ENCODE data around the gene RAB12. TPM values are rescaled to one million over a fixed set of nuclear protein-coding genes. Genes with fewer than 3 reads are reported as not detected.
"Not testable (repeated sequence)": the region's sequence is repeated elsewhere in the genome, so short reads cannot be mapped to it uniquely, and the experiment has no call there.

RAB12 gene
- total RNA-seq, 1 donor from 2014 or later, result 98.4 TPM

DNA sequence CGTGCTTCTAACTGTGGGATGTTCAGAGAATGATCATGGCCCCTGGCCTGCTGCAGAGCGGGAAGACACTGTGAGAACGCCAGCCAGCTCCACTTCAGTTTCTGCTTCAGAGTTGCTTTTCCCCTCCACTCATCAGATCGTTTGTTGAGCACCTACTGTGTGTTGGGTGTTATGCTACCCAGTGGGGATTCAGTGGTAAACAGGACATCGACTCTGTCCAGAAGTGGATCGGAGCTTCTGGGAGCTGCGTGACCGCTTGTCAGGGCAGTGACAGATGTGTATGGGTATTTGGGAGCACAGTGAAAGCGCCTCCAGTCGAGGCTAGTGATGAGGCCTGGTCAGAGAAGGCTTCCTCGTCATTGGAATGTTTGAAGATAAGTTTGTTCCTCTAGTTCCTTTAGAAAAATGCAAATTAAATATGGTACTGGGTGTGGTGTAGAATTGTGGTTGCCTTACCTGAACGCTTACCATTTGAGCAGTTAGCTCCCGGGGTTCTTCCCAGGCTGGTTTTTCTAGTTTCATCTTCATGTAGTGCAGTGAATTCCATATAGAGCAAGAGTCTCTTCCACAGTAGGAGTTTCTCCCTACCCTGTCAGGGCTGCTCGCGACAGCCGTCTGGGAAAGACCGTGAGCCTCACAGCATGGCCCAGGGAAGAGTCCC, 2.8 kb downstream of the RAB12 start:
- DNase-seq (ENCODE audit: low read depth), result no peak

GRCh38 chr18:8614875-8615274, 5.6 kb downstream of the RAB12 start:
- no peak for DNase-seq (ENCODE audit: low read depth)

GRCh38 chr18:8615397-8616027, 6.3 kb downstream of the RAB12 start:
- peak; percentile 88 for DNase-seq (ENCODE audit: low read depth)

GRCh38 chr18:8616028-8616401, 6.8 kb downstream of the RAB12 start:
- no peak for DNase-seq (ENCODE audit: low read depth)

DNA sequence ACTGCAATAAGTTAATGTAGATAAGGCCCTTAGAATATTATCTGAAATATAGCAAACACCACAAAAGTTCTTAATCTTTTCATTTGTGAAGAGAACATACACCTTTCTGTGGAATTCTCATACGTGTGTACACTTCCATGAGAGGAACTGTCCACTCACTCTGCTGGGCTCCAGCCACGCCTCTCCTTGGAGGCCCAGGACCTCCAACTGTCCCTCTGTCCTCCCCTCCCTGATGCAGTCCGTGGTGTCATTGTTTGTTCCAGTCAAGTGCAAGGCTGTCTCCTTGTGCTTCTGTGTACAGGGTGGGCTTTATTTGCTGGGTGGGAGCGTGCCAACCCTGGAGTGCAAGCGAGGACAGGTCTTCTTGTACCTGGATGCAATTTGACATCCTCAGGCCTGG, 8.7 kb downstream of the RAB12 start:
- no peak for DNase-seq (ENCODE audit: low read depth)

- DNase-seq (ENCODE audit: low read depth), result no peak
Measured at GRCh38 chr18:8619041-8619440, 9.8 kb downstream of the RAB12 start.

GRCh38 chr18:8619835-8620577, 10.8 kb downstream of the RAB12 start:
- no peak for DNase-seq (ENCODE audit: low read depth)

DNA sequence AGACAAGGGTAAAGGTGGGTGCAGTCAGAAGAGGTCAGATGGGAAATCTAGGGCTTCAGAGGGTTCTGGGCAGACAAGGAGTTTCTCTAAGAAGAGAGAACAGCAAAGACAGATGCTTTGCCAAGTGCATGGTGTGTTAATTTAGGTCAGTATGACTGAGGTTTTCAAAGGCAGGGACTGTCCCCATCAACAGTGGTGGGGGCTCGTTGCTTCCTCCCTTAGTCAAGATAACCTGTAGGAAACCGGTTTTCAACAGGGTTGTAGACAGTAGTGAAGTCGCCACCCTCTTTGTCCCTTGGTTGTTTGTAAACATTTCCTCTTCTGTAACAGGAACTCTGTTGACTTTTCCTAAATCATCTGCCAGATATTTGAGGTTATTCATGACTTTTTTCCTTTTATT, 11.6 kb downstream of the RAB12 start:
- DNase-seq (ENCODE audit: low read depth), result no peak

- not testable (repeated sequence) for DNase-seq (ENCODE audit: low read depth)
Measured at GRCh38 chr18:8622625-8623024, 13.4 kb downstream of the RAB12 start.

DNA sequence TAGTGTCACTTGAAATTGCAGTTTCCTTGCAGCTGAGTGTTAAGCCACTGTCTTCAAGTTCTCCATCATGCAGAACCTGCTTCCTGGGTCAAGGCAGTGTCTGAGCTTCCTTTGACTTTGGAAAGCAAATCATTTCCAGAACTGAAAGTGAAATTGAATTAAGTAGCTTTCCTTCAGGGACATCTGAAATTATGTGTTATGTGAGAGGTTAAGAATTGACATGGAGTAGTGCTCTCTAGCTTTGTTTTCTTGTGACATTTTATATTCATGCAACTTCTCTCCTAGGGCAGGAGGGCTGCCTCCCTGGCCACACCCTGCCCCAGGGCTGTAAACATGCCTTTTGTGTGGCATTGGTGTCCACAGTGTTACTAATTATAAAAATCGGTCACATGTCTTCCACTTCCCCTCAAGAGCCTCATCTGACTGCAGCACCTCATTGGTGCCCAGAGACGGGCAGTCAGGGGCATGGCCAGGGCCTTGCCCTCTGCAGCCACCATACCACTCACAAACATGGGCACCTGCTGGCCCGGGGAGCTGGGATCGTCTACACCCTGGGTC, 14.4 kb downstream of the RAB12 start:
- peak; percentile 79 for DNase-seq (ENCODE audit: low read depth)

DNA sequence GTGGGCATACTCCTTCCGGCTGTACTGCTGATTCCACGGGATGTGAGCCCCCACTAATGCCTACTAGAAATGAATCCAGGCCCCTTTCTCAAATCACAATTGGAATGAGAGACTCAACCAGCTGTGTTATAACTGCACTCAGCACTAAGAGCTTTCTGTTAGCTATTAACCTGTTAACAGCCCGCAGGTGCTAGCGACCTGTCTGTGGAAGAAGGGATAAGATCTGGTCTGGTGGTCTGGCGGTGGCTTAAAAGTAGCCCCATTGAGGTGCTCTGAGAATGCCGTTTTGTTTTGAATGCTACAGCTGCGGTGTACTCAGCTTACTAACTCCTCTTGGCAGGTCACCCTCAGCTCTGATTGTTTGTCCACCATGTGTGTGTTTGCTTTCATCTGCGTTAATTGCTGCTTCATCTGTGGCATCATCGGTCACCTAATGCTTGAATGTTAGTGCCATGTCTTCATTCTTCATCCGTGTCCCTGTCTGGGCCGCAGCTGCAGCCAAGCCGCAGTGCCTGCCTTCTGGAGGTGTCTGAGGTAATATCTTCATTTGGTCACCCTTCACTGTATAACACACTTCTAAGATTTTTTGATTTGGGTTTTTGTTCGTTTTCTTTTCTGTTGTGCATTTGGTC, 16.3 kb downstream of the RAB12 start:
- DNase-seq (ENCODE audit: low read depth), result no peak

DNA sequence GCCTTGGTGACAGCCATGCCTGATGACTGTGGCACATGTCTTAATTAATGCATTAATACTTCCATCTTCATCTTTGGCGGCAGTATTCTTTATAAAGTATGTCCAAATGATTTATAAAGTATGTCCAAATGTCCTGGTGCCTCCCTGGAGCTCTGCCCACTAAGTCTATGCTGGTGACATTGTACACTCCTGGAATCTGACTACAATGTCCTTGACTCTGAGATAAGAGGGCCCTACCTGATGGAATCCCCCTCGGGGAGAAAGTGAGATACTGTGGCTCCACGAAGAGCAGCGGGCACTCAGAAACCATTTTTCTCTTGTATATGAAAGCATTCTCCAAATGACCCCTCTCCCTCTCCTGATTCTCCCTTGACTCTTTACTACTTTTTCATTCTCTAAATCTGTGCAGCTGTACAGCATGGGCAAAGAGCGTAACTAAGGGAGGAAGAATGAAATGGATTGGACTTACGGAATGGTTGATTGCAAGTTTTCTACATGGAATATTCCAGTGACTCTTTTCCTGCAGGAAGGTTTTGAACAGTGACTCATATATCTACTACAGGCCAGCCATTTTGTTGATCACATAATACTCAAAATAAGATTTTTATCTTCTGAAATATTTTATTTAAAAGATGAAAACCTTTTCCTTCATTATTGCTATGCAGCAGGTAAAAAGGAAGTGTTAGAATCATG, 17.3 kb downstream of the RAB12 start:
- DNase-seq (ENCODE audit: low read depth), result no peak

DNA sequence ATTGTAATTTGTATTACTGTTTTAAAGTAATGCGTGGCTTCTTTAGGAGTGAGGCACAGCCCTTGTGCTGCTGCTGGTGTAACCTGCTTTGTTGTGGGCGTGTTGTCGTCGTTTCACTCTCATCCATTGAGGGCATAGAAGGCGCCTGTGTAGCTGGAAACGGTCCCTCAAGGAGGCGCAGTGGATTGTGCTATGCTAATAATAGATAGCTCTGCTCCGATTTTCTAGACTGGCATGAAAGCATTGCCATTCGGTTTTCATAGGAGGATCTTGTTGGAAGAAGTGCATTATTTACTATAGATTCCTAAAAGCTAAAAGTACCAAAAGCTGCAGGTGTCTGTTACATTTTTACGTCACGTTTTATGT, 17.9 kb downstream of the RAB12 start:
- DNase-seq (ENCODE audit: low read depth), result no peak

GRCh38 chr18:8627540-8627939, 18.3 kb downstream of the RAB12 start:
- DNase-seq (ENCODE audit: low read depth), result no peak

- no peak for DNase-seq (ENCODE audit: low read depth)
Measured at GRCh38 chr18:8629602-8630001, 20.4 kb downstream of the RAB12 start.

DNA sequence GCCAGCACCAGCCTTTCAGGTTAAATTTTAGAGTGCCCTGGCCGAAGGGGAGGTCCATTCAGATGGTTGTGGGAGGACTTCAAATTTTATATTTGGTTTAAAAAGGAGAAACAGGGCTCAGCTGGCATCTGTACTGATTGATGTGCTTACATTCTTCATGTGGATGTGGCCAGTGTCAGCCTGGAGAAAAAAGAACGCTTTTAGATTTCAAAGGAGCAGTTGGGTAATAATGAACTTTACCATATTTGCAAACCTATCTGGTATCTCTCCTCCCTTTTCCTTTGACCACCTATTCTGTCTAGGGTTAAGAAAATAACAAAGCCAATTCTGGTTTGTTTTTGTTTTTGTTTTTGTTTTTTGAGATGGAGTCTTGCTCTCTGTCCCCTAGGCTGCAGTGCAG, 21.3 kb downstream of the RAB12 start:
- DNase-seq (ENCODE audit: low read depth), result no peak

GRCh38 chr18:8631265-8631664, 22.0 kb downstream of the RAB12 start:
- DNase-seq (ENCODE audit: low read depth), result no peak

- DNase-seq (ENCODE audit: low read depth), result peak; percentile 67
Measured at GRCh38 chr18:8632386-8632785, 23.1 kb downstream of the RAB12 start.

DNA sequence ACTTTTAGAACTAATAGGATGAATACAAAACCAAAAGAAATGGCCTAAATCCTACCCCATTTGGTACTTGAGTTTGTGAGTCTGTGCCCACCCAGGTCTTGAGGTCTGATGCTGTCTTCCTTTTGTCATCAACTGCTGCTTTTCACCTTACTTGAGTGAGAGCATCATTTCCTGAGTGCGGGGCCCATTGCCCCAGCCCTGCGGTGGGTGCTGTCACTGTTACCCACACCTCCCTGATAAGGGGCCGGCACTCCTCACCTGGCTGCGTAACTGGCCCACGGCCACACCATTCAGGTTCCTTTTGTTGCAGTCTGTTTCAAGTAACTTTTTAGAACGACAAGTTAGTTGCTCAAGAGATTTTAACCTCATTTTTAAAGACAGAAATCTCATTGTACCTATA, 25.3 kb downstream of the RAB12 start:
- no peak for DNase-seq (ENCODE audit: low read depth)

GRCh38 chr18:8635087-8635486, 25.9 kb downstream of the RAB12 start:
- DNase-seq (ENCODE audit: low read depth), result no peak

GRCh38 chr18:8639762-8640161, 30.5 kb downstream of the RAB12 start:
- no peak for DNase-seq (ENCODE audit: low read depth)

Data from myocyte (in vitro differentiated cells).